Inflammatory macrophage (primary cell): Measurements from ENCODE around the gene TNNC2.
A peak's percentile ranks its signal among the peaks of the same experiment; 100 is the strongest.
"Not testable (repeated sequence)": the region's sequence is repeated elsewhere in the genome, so short reads cannot be mapped to it uniquely, and the experiment has no call there.

Experiments
- DNase-seq, 2 donors: peaks; one replicate each; pipeline ENCODE4 v3.0.0-alpha.2; 2020 to 2022
- total RNA-seq, 18 experiments: gene quantifications; one replicate each; lab custom pipeline; 2026; ENCODE audit warnings: mixed read lengths in 6 of 18, inconsistent platforms in 2 of 18; lab: John Stamatoyannopoulos, UW

The TNNC2 gene
- total RNA-seq, result 0 to 0.09 (median 0.05) reads per million in 18 experiments

DNA sequence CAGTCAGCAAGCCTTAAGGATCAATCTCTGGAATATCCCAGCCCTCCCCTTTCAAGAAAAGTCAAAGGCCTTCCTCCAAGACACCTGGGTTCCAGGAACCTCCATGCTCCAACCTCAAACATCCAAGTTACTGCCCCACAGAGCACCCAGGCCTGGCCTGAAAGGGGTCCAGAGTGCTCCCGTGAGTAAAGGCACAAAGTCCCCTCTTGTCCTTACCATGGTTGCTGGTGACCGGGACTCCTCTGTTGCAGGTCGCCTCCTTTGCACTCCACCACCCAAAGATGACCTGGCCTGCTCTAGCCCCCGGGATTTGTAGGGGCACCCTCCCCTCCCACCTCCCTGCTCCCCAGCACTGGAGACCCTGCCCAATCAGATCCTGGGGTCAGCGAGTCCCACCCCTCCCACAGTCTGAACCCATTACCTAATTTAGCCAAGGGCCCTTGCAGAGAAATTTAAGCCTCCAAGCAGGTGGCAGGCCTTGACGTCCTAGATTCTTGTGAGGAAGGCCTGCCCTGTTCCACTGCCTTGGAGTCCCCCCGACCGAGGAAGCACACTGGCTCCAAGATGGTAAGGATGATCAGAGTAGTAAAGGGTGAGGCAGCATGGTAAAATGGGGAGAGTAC is at the start of gene TNNC2:
TNNC2 (minus strand) TSS at position 283 of the 623 bp plus-strand sequence; CDS start at position 219, 64 bp downstream.
- DNase-seq, result no peak

DNA sequence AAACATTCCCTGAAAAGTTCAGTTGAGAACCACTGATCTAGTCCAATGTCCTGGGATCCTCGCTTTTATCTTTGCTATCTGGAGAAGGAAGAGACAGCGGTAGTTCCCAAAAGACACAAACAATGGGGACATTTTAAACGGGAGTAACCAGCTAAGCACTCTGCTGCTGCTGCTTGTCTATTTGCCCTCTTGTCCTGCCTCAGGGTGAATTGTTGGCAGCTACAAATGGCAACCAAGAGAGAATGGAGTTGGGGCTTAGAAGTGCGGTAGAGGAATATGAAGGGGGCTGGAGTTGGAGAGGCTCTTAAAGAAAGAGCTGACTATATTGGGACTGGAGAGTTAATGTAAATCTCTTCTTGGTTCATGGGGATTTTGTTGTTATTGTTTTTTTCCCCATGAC is 47.5 kb upstream of the TNNC2 start:
- no peak for DNase-seq

DNA sequence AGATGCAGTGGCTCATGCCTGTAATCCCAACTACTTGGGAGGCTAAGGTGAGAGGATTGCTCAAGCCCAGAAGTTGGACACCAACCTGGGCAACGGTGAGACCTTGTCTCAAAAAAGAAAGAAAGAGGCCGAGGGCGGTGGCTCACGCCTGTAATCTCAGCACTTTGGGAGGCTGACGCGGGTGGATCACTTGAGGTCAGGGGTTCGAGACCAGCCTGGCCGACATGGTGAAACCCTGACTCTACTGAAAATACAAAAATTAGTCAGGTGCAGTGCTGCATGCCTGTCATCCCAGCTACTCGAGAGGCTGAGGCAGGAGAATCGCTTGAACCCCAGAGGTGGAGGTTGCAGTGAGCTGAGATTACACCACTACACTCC is 47.0 kb upstream of the TNNC2 start:
- DNase-seq, result not testable (repeated sequence)

DNA sequence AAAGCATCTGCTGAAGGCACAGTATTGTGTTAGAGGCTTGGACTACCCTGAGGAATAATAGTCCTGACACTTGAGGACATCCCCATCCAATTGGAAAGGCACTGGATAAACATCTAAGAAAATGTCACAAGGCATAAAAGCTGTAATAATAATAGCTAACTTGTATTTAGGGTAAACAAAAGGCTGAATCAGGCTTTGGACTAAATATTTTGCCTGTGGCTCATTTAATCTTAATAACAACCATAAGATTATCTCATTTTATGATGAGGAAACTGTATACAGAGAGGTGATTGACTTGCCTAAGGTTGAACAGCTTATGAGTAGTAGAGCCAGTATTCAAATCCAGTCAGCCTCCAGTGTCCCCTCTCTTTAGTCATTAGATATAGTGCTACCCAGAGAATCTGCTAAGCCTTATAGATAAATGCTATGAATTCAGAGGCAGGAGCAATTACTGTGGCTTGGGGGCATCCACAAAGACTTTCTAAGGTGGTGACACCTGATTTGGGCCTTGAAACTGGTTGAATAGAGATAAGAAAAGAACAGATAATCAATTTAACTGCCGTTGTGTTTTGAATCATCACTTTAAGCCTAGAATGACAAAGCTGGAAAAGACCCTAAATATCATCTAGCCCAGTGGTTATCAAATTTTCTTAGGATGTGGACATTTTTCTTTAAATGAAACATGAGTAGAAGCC is 46.4 kb upstream of the TNNC2 start:
- no peak for DNase-seq

DNA sequence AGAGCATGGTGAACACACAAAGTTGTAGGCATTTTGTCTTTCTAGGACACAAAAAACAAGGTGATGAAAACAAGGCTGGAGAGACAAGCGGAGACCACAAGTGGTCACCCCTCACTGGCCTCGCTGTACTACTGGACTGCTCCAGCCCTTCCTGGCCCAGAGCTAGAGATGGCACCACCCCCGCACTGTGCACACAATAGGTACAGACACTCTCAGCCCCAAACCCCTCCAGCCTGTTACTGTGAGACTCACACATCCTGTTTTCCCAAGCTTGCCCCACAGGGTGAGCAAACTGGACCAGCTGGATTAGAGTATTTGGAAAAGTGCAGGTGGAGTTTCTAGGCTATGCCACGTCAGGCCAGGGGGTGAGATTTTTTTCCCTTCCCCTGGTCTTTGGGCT is 45.5 kb upstream of the TNNC2 start:
- DNase-seq, result no peak

DNA sequence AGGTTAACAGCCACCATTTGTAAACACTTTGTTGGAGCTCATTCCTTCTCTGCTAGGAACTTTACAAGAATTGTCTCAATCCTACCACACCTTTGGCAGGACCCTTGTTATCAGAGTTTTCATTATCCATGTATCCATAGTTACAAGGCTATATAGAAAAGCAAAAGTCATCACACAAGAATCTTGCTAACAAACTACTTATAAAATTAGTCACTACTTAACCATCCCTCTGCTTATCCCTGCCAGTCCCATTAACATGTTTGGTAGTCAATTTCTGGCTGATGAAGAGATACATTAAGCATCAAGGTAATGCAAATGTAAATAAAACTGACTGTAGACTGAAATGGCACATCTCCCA is 40.7 kb upstream of the TNNC2 start:
- no peak for DNase-seq

DNA sequence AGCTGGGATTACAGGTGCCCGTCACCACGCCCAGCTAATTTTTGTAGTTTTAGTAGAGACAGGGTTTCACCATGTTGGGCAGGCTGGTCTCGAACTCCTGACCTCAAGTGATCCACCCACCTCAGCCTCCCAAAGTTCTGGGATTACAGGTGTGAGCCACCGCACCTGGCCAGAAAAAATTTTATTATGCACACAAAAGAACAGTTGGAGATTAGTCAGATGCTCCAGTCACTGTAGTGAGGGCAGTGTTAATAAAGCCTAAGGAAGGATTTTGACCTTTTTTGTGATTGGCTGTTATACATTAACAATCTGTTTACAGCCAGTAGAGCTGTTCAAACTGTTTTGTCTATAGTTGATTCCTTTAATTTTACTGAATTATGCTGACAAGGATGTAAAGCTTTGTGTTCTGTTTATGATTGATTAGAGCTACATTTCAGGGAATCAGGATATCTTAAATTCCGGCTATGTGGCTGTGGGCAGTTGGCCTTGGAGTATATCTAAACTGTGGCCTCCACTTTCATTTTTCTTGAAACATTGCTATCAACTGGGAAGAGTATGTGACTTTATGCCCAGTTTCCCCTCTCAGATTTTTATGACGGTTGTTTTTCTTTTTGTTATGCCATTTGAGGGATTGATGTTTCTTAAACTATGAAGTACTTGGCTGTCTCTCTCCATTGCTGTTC is 40.2 kb upstream of the TNNC2 start:
- no peak for DNase-seq

DNA sequence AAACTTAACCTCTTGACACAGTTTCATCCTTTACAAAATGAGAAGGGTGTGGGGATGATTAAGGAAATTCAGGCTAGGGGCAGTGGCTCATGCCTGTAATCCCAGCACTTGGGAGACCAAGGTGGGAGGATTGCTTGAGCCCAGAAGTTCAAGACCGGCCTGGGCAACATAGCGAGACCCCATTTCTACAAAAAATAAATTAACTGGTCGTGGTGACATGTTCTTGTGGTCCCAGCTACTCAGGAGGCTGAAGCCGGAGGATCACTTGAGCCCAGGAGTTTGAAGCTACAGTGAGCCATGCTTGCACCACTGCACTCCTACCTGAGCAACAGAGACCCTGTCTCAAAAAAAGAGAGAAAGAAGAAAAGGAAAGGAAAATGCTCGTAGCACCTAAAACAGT is 39.3 kb upstream of the TNNC2 start:
- DNase-seq, result no peak

DNA sequence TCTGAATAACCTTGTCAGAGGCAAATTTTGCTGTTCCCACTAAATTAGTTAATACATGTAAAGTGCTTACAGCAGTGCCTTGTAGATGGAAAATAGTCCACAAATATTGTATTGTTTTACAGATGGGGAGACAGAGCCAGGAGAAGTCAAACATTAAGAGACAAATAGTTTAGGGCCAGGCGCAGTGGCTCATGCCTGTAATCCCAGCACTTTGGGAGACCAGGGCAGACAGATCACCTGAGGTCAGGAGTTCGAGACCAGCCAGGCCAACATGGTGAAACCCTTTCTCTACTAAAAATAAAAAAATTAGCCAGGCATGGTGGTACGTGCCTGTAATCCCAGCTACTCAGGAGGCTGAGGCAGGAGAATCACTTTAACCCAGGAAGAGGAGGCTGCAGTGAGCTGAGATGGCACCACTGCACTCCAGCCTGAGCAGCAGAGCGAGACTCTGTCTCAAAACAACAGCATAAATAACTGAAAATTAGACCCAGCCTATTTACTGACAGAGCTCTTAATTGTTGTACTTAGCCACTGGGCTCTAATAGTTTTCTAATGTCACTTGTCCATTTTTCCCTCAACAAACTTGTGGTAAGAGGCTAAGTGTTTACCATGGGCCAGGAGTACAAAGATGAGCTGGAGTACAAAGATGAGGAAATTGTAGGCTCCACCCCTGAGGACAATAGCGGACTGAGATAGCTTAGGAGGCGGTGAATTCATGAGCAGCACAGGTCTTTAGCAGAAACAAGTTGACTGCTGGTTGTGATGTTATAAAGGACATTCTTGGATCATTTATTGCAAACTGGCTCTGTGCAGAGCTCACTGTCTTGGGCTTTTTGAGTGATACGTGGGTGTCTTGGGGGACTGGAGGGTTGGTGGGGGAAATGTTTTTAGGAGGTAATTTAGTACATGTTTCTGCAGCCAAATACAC is 36.7 kb upstream of the TNNC2 start:
- no peak for DNase-seq

DNA sequence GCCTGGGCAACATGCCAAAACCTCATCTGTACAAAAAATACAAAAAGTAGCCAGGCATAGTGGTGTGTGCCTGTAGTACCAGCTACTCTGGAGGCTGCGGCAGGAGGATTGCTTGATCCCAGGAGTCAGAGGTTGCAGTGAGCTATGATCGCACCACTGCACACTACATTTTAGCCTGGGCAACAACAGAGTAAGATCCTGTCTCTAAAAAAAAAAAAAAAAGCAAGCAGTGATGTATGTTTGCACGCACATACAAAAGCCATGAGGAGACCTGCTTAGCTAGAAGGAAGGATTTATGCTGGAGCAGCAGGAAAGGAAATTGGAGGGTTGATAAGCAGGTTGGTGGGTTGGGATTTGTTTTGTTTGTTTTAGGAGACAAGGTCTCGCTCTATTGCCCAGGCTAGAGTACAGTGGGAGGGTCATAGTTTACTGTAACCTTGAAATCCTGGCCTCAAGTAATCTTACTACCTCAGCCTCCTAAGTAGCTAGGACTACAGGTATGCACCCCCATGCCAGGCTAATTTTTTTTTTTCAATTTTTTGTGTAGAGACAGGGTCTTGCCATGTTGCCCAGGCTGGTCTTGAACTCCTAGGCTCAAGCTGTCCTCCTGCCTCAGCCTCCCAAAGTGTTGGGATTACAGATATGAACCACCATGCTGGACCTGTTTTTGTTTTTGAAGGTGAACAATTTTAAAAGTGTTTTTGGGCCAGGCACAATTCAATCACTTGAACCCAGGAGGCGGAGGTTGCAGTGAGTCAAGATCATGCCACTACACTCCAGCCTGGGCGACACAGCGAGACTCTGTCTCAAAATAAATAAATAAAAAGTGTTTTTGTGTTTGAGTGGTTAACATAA is 34.3 kb upstream of the TNNC2 start:
- no peak for DNase-seq

DNA sequence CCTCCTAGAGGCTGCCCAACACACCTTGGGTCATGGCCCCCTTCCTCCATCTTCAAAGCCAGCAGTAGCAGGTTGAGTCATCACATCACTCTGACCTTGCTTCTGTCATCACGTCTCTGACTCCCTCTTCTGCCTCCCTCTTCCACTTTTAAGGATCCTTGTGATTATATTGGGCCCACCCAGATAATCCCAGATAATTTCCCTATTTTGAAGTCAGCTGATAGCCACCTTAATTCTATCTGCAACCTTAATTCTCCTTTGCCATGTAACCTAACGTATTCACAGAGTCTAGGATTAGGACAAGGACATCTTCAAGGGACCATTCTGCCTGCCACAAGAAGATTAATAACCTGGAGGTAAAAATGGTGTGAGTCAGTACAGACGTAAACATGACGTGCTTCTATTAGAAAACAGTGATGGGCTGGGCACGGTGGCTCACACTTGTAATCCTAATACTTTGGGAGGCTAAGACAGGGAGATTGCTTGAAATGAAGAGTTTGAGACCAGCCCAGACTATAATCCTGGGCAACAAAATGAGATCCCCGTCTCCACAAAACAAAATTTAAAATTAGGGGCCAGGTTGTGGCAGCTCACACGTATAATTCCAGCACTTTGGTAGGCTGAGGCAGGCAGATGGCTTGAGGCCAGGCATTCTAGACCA is 33.6 kb upstream of the TNNC2 start:
- no peak for DNase-seq

DNA sequence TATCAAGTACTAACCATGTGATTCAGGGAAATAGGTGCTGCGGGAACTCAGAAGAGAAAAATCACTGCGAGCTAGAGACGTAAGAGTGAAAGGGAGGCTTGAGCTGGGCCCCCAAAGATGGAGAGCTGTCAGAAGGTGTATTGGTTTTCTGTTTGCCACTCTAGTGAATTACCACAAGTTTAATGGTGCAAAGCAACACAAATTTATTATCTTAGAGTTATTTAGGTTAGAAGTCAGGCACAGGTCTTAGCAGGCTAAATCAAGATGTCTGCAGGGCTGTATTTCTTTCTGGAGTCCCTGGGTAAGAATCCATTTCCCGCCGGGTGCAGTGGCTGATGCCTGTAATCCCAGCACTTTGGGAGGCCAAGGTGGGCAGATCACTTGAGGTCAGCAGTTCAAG is 32.8 kb upstream of the TNNC2 start:
- no peak for DNase-seq

DNA sequence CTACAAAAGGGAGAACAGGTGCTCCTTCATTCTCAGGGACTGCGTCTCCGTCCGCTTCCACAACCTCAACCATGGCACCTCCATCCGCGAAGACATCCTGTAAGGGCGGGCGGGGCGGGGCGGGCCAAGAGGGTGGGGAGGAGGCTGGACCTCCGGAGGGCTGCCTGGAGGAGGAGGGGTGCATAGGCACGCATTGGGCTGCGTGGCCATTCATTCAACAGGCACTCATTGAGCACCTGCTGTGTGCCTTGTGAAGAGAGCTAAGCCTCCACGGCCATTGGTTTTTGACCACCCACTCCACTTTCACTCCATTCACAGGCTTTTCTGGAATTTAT is 30.7 kb upstream of the TNNC2 start:
- DNase-seq, result no peak

DNA sequence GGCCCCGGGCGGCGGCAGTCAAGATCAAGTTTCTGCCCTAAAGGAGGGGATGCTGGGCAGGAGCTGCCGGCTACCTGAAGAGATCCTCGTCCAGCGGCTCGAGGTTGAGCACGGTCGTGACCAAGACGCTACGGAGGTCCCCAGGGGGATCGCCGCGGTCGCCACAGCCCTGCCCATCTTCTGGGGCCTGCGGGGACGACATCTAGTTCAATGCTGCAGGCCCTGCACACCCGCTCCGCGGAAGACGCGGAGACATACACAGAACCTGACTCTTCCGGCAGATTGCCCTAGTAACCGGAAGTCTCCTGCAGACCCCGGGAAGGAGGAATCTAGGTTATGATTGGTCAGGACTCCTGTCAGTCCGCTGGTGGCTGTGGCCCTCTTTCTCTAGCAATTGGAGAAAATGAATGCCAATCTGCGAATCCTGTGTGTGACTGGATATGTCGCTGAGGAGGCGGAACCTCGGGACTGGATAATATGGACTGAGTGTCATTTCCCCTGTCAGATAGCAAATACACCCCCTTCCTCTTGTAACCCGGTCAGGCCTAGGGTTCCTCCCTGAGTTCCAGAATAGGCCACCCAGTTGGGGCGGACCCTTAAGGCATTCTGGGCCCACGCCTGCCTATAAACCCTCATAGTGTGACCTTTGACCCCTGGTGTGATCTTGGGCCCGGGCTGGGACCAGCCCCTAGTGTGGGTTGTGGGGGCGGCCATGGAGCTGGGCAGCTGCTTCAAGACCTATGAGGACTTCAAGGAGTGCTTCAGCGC is 30.2 kb upstream of the TNNC2 start, which contains the start of the genes ACOT8 and ZSWIM3:
ACOT8 (minus strand) TSS at position 279 of the 768 bp plus-strand sequence; CDS start at position 202, 77 bp downstream.
ZSWIM3 (plus strand) TSS at position 501 of the 768 bp plus-strand sequence; CDS start at position 713, 212 bp downstream.
- peak; percentile 100 for DNase-seq

DNA sequence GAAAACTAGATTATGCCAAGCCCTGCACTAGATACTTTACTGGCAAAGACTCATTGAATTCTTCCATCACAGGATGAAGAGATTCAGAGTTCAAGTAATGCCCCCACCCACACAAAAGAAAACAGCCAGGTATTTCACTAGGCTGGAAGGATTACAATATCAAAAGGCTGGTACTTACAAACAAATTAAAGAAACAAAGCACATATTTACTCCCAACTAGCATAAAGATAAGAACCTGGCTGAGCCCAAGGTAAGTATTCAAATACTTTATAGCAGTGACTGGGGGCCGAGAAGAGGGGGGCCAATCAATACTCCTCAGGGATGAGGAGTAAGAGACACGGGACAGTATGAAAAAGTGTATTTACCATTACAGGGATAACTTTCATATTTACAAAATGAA is 26.4 kb upstream of the TNNC2 start:
- no peak for DNase-seq

DNA sequence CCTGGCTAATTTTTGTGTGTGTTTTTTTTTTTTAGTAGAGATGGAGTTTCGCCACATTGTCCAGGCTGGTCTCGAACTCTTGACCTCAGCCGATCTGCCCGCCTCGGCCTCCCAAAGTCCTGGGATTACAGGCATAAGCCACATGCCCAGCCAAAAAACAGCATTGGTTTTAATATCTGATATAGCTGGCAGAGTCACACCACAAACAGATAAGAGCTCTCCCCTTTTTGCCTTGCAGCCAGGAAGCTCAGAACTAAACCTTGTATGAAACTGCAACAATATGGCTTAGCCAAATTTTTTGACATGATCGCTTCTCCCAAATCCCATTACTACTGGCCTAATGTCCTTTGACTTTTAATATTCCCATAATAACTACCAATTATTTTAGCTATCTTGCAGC is 25.2 kb upstream of the TNNC2 start:
- DNase-seq, result no peak

DNA sequence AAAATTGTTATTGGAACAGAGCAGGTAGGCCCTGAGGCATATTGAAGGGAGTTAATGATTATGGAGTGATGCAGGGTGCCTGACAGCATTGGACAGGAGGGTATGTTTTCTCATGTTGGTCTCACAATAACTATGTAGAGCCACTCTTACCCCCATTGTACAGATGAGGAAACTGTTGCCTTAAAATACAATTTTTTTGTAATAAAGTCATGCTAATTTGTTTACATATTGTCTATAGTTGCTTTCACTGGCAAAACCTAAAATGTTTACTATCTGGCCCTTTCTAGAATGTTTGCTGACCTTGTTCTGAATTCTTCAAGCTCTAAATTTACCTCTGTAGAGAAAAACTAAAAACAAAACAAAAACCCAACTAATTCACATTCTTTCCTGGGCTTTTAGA is 24.4 kb upstream of the TNNC2 start:
- DNase-seq, result no peak

DNA sequence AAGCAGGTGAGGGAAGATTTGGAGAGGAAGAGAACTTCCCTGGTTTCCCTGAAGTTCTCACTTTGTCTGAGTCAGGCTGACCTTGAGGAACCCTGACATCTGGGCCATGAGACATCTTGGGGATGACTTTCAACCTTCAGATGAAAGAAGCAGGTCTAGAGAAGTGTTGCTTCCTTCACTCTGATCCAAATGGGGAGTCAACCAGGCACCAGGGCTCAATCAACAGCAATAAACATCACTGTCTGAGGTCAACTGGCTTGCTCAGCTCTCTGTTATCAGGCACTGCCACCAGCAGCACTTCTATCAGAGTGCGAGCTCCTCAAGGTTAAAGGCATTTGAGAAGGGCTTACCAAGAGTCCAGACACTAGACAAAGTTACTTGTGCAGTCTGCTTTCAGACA is 23.8 kb upstream of the TNNC2 start:
- DNase-seq, result no peak

DNA sequence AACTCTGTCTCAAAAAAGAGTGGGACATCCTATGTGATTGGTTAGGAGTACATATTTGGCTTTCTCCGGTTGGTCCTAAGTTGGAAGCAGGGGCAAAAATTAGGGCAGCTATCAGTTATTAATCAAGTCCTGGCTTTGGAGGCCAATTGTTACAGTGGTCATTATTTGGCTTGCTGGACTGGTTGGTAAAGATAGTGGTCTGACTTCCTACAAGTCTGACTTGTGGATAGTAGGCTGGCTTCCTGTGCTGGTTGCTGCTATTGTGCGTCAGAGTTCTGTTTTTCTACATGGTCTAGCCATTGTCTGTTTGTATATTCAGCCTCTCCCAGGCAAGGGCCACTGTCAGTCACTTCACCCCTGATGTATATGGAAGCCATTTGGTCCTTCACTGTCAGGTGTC is 23.1 kb upstream of the TNNC2 start:
- no peak for DNase-seq

DNA sequence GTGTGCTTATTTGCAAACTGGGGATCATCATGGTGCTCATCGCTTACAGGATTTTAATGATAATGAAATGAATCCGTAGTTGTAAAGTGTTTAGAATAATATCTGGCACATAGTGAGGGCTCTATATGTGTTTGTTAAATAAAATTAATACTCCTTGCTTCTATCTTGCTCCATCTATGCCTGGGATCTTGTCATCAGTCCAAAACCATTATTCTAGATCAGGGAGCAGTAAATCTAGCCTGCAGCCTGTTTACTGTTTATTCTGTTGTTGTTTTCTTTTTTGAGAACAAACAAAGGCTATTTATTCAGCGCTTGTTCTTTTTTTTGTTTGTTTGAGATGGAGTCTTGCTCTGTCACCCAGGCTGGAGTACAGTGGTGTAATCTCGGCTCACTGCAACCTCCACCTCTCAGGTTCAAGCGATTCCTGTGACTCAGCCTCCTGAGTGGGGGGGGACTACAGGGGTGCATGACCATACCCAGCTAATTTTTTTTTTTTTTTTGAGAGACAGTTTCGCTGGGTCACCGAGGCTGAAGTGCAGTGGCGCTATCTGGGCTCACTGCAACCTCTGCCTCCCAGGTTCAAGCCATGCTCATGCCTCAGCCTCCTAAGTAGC is 22.0 kb upstream of the TNNC2 start:
- DNase-seq, result no peak
